HCT116 (cell line): ENCODE data around the gene HOXC4. TPM values are rescaled to one million over a fixed set of nuclear protein-coding genes. Genes with fewer than 3 reads are reported as not detected.

Experiments used
- ATAC-seq: fragments of 200-7000 bp; cut with Tn5 transposase; 2 replicates; pipeline ENCODE4 v1.9.1; 2020; ENCODE audit warnings: mild to moderate bottlenecking, moderate library complexity
- BruUV-seq: library from RNA; stranded (reverse); fragments of 400-500 nt; replicated peaks from 2 replicates; lab custom pipeline; 2021; lab: Mats Ljungman, UMichigan
- CTCF ChIA-PET: fragments of 300-600 bp; sonication (Branson Sonifier 250); formaldehyde crosslinking; loops from one replicate; lab custom pipeline; 2021; ENCODE audit warnings: antibody characterized with exemption; lab: Charles Lee
- POLR2A ChIA-PET: fragments of 300-600, 350-600 bp; sonication (Branson Sonifier 250); formaldehyde crosslinking; loops from one replicate; lab custom pipeline; 2021; ENCODE audit warnings: antibody characterized with exemption; lab: Charles Lee
- RAD21 ChIA-PET, 2 experiments: fragments of 300-600 bp; sonication (Branson Sonifier 250); formaldehyde crosslinking; loops; one replicate each; lab custom pipeline; 2023; ENCODE audit warnings: low total read pairs in 2 of 2; ENCODE audit not compliant: uncharacterized antibody in 2 of 2, unreplicated experiment in 2 of 2, low non-redundant PET in 1 of 2; lab: Charles Lee
- DNase-seq: peaks from one replicate; pipeline ENCODE4 v3.0.0-alpha.2; 2010; ENCODE audit warnings: low read depth, low spot score
- H2AFZ ChIP-seq: fragments of 200-600 bp; shearing (Covaris generic), sonication (generic); 2 replicates; pipeline ENCODE4 v1.6.1; 2017; ENCODE audit warnings: low read depth, mixed run types, mixed read lengths, antibody characterized with exemption, low read length; ENCODE audit not compliant: poor library complexity, severe bottlenecking
- H3K27ac ChIP-seq: 2 replicates; pipeline ENCODE4 v1.5.1; 2012; ENCODE audit warnings: low read depth, low read length
- H3K27me3 ChIP-seq: fragments of 200-600 bp; sonication (generic); 2 replicates; pipeline ENCODE4 v1.6.1; 2016; ENCODE audit warnings: mixed run types, low read length, mixed read lengths; ENCODE audit not compliant: insufficient read depth
- H3K36me3 ChIP-seq, 2 experiments: fragments of 200-500 bp in 1 of 2; fragments of 200-600 bp in 1 of 2; sonication (Bioruptor generic) in 1 of 2; sonication (generic) in 1 of 2; 2 replicates each; pipeline versions ENCODE4 v1.5.1 to v1.6.1; 2014 to 2016; ENCODE audit warnings: low read length in 2 of 2, inconsistent platforms in 1 of 2, mixed read lengths in 1 of 2, mixed run types in 1 of 2; ENCODE audit not compliant: insufficient read depth in 2 of 2, control insufficient read depth in 1 of 2
- H3K4me1 ChIP-seq, 2 experiments: fragments of 200-600 bp in 1 of 2; sonication (generic) in 1 of 2; 2 replicates each; pipeline versions ENCODE4 v1.5.1 to v1.6.1; 2012 to 2017; ENCODE audit warnings: low read length in 2 of 2, inconsistent platforms in 1 of 2, mild to moderate bottlenecking in 1 of 2, mixed read lengths in 1 of 2, mixed run types in 1 of 2, moderate library complexity in 1 of 2; ENCODE audit not compliant: insufficient read depth in 2 of 2, control insufficient read depth in 1 of 2
- H3K4me2 ChIP-seq: fragments of 200-600 bp; sonication (generic); 2 replicates; pipeline ENCODE4 v1.6.1; 2017; ENCODE audit warnings: mixed run types, low read length, mixed read lengths
- H3K4me3 ChIP-seq, 2 experiments: fragments of 200-600 bp in 1 of 2; sonication (generic) in 1 of 2; replicated peaks in 1 of 2; 2 replicates each; pipeline ENCODE4 v1.5.1; 2011 to 2016; ENCODE audit warnings: low read length in 2 of 2, control low read depth in 1 of 2, low read depth in 1 of 2, mild to moderate bottlenecking in 1 of 2, mixed read lengths in 1 of 2, mixed run types in 1 of 2
- H3K79me2 ChIP-seq: fragments of 200-600 bp; sonication (generic); 2 replicates; pipeline ENCODE4 v1.6.1; 2017; ENCODE audit warnings: mild to moderate bottlenecking, mixed run types, low read length, moderate library complexity, mixed read lengths; ENCODE audit not compliant: insufficient read depth
- H3K9ac ChIP-seq: fragments of 200-600 bp; sonication (generic); 2 replicates; pipeline ENCODE4 v1.6.1; 2016; ENCODE audit warnings: low read length, mixed read lengths
- H3K9me2 ChIP-seq: fragments of 200-600 bp; sonication (generic), shearing (Covaris generic); 2 replicates; pipeline ENCODE4 v1.6.1; 2017; ENCODE audit warnings: mixed run types, mild to moderate bottlenecking, moderate library complexity; ENCODE audit not compliant: insufficient read depth
- H3K9me3 ChIP-seq, 2 experiments: fragments of 200-500 bp in 1 of 2; fragments of 200-600 bp in 1 of 2; sonication (Bioruptor generic) in 1 of 2; sonication (generic) in 1 of 2; 2 replicates each; pipeline ENCODE4 v1.6.1; 2014 to 2017; ENCODE audit warnings: low read length in 2 of 2, mixed read lengths in 2 of 2, inconsistent platforms in 1 of 2, low read depth in 1 of 2, mild to moderate bottlenecking in 1 of 2, mixed run types in 1 of 2, moderate library complexity in 1 of 2; ENCODE audit not compliant: control insufficient read depth in 1 of 2, insufficient read depth in 1 of 2
- H4K20me1 ChIP-seq: fragments of 200-600 bp; sonication (generic), shearing (Covaris generic); 2 replicates; pipeline ENCODE4 v1.6.1; 2017; ENCODE audit warnings: mixed run types, mild to moderate bottlenecking, moderate library complexity; ENCODE audit not compliant: insufficient read depth
- EGR1 ChIP-seq: IDR thresholded peaks from 2 replicates; pipeline ENCODE4 v1.6.1; 2012; ENCODE audit warnings: low read depth
- ELF1 ChIP-seq: IDR thresholded peaks from 2 replicates; pipeline ENCODE4 v1.6.1; 2012; ENCODE audit warnings: low read depth, borderline replicate concordance
- JUND ChIP-seq: IDR thresholded peaks from 2 replicates; pipeline ENCODE4 v1.6.1; 2012
- RAD21 ChIP-seq: IDR thresholded peaks from 2 replicates; pipeline ENCODE4 v1.6.1; 2012; ENCODE audit warnings: low read depth, mild to moderate bottlenecking
- REST ChIP-seq: IDR thresholded peaks from 2 replicates; pipeline ENCODE4 v1.6.1; 2012; ENCODE audit warnings: low read depth
- SIN3A ChIP-seq: IDR thresholded peaks from 2 replicates; pipeline ENCODE4 v1.6.1; 2012; ENCODE audit warnings: low read depth
- SP1 ChIP-seq: IDR thresholded peaks from 2 replicates; pipeline ENCODE4 v1.6.1; 2012; ENCODE audit warnings: low read depth
- TCF7L2 ChIP-seq: IDR thresholded peaks from 2 replicates; pipeline ENCODE4 v1.7.0; 2011; ENCODE audit warnings: borderline replicate concordance, inconsistent platforms; ENCODE audit not compliant: insufficient read depth, insufficient read length; ENCODE audit errors: extremely low read depth
- ZNF274 ChIP-seq: fragments of 200-500 bp; sonication (Bioruptor generic); IDR thresholded peaks from 2 replicates; pipeline ENCODE4 v1.6.1; 2014; ENCODE audit warnings: mild to moderate bottlenecking, low read depth, low read length, inconsistent platforms
- intact Hi-C: fragments of 100-400 bp; cut with micrococcal nuclease; formaldehyde crosslinking; loops from 2 replicates; pipeline ENCODE4 v1.10.0; 2022
- total RNA-seq: library from RNA; stranded (reverse); gene quantifications from one replicate; pipeline ENCODE4 v1.2.1, GENCODE V29; 2021; ENCODE audit not compliant: unreplicated experiment

HOXC4 gene
- total RNA-seq, 1 experiment from 2014 or later, result 1.5 TPM

GRCh38 chr12:54068418-54069070 lies 14.9 kb downstream of the HOXC4 start:
- ChIA-PET RAD21 (no interaction called here), CTCF (no interaction called here), POLR2A (no interaction called here)
- BruUV-seq, result no TSS peak
- H3K4me2 ChIP-seq, result no peak overlapping the region
- no peak overlapping the region for H3K27ac ChIP-seq
- no peaks in the 10 kb centered on the region for H3K4me1 ChIP-seq
- no peaks in the 10 kb centered on the region for H4K20me1 ChIP-seq
- ATAC-seq, result no peak
- no peak for DNase-seq
- TF ChIP-seq ZNF274, result no peak
- TF ChIP-seq RAD21, result no peak
- no peak for TF ChIP-seq SP1
- no peak for TF ChIP-seq TCF7L2
- no peak for TF ChIP-seq EGR1
- no peak for TF ChIP-seq REST
- TF ChIP-seq ELF1, result no peak
- TF ChIP-seq JUND, result no peak
- no peak for TF ChIP-seq SIN3A
- H3K36me3 ChIP-seq, result no peaks in the 10 kb centered on the region
- no peak overlapping the region for H3K4me3 ChIP-seq
- no peaks in the 10 kb centered on the region for H3K9me3 ChIP-seq
- H3K9ac ChIP-seq, result no peak overlapping the region
- peaks cover 5% of the 10 kb centered on the region; the same call in 1 of the 2 replicates for H3K27me3 ChIP-seq
- no peaks in the 10 kb centered on the region for H3K79me2 ChIP-seq
- intact Hi-C loops, result no loop called here
- H2AFZ ChIP-seq, result no peak overlapping the region
- no peaks in the 10 kb centered on the region for H3K9me2 ChIP-seq
